Sigmoid colon (tissue), 4 donors: Measurements from ENCODE around the gene PCK1.

Experiments used
- EP300 ChIP-seq, 4 donors: sonication (generic); formaldehyde crosslinking; IDR thresholded peaks; one replicate each; pipeline ENCODE4 v1.6.1; 2017; ENCODE audit warnings: antibody characterized with exemption in 4 of 4
- TF ChIP-seq, protein P1 (sequence below), 4 experiments: fragments of 450-650 bp in 3 of 4; fragments of 200-600 bp in 1 of 4; IDR thresholded peaks; one replicate each; pipeline ENCODE4 v1.5.1; 2016 to 2019; ENCODE audit warnings: antibody characterized with exemption in 4 of 4, mild to moderate bottlenecking in 3 of 4, moderate library complexity in 2 of 4

DNA sequence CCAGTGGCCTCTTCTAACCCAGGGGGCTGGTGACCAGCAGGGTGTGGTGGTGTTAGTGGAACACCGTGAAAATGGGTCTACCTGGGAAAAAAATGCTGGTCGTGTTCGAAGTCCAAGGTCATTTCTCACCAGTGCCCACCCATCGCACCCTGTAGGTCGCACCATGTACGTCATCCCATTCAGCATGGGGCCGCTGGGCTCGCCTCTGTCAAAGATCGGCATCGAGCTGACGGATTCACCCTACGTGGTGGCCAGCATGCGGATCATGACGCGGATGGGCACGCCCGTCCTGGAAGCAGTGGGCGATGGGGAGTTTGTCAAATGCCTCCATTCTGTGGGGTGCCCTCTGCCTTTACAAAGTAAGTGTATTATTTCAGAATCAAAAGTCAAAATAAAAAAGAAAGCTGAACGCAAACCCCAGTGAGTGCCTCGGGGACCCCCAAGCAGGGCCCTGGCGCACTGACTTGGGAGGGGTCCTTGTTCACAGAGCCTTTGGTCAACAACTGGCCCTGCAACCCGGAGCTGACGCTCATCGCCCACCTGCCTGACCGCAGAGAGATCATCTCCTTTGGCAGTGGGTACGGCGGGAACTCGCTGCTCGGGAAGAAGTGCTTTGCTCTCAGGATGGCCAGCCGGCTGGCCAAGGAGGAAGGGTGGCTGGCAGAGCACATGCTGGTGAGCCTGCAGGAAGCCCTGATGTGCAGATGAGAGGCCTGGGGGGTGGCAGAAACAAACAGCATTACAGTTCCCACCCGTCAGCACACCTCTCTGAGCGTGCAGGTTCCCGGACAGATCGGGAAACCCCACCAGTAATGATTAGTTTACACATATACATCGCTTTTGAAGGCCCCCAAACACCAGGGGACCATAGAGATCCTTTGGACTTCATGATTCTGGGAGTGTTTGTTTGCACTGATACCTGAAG lies 1.9 kb downstream of the PCK1 start:
- TF ChIP-seq EP300 (IDR thresholded peaks at IDR 0.05): no peak
- TF ChIP-seq, protein P1, sequence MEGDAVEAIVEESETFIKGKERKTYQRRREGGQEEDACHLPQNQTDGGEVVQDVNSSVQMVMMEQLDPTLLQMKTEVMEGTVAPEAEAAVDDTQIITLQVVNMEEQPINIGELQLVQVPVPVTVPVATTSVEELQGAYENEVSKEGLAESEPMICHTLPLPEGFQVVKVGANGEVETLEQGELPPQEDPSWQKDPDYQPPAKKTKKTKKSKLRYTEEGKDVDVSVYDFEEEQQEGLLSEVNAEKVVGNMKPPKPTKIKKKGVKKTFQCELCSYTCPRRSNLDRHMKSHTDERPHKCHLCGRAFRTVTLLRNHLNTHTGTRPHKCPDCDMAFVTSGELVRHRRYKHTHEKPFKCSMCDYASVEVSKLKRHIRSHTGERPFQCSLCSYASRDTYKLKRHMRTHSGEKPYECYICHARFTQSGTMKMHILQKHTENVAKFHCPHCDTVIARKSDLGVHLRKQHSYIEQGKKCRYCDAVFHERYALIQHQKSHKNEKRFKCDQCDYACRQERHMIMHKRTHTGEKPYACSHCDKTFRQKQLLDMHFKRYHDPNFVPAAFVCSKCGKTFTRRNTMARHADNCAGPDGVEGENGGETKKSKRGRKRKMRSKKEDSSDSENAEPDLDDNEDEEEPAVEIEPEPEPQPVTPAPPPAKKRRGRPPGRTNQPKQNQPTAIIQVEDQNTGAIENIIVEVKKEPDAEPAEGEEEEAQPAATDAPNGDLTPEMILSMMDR (IDR thresholded peaks at IDR 0.05): no peak
